ENCODE data around the gene NMU.

Gene NMU

DNA sequence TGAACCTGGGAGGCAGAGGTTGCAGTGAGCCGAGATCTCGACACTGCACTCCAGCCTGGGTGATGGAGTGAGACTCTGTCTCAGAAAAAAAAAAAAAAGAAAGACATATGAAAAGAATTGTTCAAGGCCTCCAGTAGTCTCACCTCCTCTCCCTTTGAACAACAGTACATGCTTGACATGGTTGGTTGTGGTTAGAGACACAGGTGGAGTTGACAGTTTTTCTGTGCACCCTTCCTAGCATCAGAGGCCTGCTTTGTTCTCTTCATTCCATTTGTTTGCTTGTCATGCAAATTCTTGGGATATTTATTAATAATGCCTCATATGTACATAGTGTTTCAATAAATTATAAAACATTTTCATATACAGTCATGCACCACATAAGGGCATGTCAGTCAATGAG is 25.7 kb downstream of the NMU start:
- TF ChIP-seq ZFX (IDR thresholded peaks at IDR 0.05), result no peak
- TF ChIP-seq, protein P1, sequence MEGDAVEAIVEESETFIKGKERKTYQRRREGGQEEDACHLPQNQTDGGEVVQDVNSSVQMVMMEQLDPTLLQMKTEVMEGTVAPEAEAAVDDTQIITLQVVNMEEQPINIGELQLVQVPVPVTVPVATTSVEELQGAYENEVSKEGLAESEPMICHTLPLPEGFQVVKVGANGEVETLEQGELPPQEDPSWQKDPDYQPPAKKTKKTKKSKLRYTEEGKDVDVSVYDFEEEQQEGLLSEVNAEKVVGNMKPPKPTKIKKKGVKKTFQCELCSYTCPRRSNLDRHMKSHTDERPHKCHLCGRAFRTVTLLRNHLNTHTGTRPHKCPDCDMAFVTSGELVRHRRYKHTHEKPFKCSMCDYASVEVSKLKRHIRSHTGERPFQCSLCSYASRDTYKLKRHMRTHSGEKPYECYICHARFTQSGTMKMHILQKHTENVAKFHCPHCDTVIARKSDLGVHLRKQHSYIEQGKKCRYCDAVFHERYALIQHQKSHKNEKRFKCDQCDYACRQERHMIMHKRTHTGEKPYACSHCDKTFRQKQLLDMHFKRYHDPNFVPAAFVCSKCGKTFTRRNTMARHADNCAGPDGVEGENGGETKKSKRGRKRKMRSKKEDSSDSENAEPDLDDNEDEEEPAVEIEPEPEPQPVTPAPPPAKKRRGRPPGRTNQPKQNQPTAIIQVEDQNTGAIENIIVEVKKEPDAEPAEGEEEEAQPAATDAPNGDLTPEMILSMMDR (conservative IDR thresholded peaks at IDR 0.05), result no peak
- no peak overlapping the region for H3K27ac ChIP-seq

GRCh38 chr4:55609393-55609866 is 26.7 kb downstream of the NMU start:
- H3K27ac ChIP-seq, result no peak overlapping the region
- TF ChIP-seq, protein P1 (conservative IDR thresholded peaks at IDR 0.05), result no peak
- no peak for TF ChIP-seq ZFX (IDR thresholded peaks at IDR 0.05)

DNA sequence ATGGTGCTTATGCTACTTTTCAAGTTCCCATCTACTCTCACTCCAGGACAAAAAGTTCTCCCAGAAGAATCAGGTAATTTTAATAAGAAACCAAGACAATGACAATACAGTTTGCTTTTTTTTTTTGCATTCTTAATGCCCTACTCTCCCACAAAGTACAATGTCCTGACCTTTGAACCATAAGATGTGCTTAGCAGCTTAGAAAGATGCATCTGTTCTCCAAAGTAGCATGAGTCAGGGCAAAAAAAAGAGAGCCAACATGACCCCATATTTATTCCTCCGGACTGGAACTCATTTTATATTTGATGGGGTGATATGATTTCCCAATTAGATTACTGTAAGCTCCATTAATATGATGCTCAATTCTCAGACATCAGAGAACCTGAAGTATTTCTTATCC is 27.5 kb downstream of the NMU start:
- no peak for TF ChIP-seq ZFX (IDR thresholded peaks at IDR 0.05)
- TF ChIP-seq, protein P1 (conservative IDR thresholded peaks at IDR 0.05), result no peak
- H3K27ac ChIP-seq, result no peak overlapping the region

- no peak overlapping the region for H3K27ac ChIP-seq
- TF ChIP-seq ZFX (IDR thresholded peaks at IDR 0.05), result no peak
- TF ChIP-seq, protein P1 (conservative IDR thresholded peaks at IDR 0.05), result no peak
Observed at GRCh38 chr4:55604996-55605395, 31.1 kb downstream of the NMU start.

- H3K27ac ChIP-seq, result no peak overlapping the region
- TF ChIP-seq ZFX (IDR thresholded peaks at IDR 0.05), result no peak
- TF ChIP-seq, protein P1 (conservative IDR thresholded peaks at IDR 0.05), result no peak
Observed at GRCh38 chr4:55600640-55601039, 35.5 kb downstream of the NMU start.

DNA sequence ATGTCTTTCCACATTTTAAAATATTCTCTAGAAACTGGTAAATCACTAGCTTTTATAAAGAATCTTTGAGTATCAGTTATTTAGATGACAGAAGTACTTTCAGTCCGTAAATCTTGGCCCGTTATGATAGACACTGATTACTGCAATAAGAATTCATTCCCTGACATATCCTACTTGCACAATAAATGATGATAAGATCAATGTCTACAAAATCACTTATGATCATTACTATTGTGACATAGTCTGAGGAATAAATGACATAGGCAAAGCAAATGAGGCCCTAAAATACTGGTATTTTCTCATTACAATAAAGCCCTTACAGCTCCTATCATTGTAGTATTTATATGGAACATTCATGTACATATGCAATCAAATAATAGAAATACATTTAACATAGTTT is 37.5 kb downstream of the NMU start:
- H3K27ac ChIP-seq, result no peak overlapping the region
- TF ChIP-seq, protein P1 (conservative IDR thresholded peaks at IDR 0.05), result no peak
- TF ChIP-seq ZFX (IDR thresholded peaks at IDR 0.05), result no peak

GRCh38 chr4:55592014-55592413 is 44.1 kb downstream of the NMU start, which contains the start of gene PDCL2:
Gene PDCL2 (minus strand): TSS chr4:55592245. CDS start chr4:55592109, 136 bp downstream.
- H3K27ac ChIP-seq, result no peak within 1 kb of the TSS
- TF ChIP-seq ZFX (IDR thresholded peaks at IDR 0.05), result no peak
- TF ChIP-seq, protein P1 (conservative IDR thresholded peaks at IDR 0.05), result no peak

Data from C4-2B (cell line).